ENCODE results near the gene ANTKMT.

Gene ANTKMT

DNA sequence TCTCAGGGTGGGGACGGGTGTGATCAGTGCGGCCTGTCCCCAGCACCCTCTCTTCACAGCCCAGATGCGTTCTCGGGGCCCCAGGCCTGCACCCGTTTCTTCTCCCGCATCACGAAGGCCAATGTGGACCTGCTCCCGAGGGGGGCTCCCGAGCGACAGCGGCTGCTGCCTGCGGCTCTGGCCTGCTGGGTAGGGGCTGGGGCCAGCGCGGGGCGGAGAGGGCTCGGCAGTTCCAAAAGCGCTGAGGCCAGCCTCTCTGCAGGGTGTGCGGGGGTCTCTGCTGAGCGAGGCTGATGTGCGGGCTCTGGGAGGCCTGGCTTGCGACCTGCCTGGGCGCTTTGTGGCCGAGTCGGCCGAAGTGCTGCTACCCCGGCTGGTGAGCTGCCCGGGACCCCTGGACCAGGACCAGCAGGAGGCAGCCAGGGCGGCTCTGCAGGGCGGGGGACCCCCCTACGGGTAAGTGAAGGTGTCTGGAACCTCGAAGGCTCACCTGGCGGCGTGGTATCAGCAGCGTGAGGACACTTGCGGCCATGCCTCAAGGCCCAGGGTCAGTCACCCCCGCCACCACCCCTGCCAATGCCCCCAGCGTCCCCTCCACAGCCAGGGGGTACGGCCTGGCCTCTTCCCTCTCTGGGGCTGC, 44.0 kb downstream of the ANTKMT start:
- DNase-seq (ENCODE audit: low read depth), result no peak

DNA sequence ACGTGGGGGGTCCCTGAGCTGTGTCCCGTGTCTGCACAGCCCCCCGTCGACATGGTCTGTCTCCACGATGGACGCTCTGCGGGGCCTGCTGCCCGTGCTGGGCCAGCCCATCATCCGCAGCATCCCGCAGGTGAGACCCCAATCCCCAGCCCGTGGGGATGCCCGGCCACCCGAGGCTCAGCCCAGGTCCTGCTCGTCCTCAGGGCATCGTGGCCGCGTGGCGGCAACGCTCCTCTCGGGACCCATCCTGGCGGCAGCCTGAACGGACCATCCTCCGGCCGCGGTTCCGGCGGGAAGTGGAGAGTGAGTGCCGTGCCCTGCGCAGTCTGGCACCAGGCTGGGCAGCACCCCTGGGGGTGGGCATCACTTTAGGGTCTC, 44.5 kb downstream of the ANTKMT start:
- no peak for DNase-seq (ENCODE audit: low read depth)

- DNase-seq (ENCODE audit: low read depth), result no peak
Observed at GRCh38 chr16:766008-766819, 45.3 kb downstream of the ANTKMT start.

DNA sequence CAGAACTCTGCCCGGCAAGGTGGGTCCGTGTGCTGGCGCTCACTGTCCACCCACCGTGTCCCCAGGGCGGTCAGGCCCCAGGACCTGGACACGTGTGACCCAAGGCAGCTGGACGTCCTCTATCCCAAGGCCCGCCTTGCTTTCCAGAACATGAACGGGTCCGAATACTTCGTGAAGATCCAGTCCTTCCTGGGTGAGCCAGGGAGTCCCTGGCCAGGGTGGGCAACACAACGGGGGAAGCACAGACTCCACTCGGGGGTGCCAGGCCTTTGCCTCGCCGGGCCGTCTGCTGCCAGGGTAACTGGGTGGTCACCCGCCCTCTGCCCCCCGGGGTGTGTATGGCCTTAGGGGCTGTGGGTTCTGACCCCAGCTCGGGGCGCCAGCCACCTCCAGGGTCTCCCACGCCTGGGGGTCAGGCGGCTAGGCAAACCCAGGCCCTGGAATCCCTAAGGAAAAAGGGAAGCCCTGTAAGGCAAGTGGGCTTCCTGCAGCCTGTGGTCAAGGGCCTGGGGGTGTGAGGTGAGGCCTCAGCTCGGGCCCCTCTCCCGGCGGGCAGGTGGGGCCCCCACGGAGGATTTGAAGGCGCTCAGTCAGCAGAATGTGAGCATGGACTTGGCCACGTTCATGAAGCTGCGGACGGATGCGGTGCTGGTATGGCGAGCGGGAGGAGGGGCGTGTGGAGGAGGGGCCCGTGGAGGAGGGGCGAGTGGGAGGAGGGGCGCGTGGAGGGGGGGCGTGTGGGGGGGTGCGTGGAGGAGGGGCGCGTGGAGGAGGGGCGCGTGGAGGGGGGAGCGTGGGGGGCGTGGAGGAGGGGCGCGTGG, 46.1 kb downstream of the ANTKMT start:
- DNase-seq (ENCODE audit: low read depth), result no peak

DNA sequence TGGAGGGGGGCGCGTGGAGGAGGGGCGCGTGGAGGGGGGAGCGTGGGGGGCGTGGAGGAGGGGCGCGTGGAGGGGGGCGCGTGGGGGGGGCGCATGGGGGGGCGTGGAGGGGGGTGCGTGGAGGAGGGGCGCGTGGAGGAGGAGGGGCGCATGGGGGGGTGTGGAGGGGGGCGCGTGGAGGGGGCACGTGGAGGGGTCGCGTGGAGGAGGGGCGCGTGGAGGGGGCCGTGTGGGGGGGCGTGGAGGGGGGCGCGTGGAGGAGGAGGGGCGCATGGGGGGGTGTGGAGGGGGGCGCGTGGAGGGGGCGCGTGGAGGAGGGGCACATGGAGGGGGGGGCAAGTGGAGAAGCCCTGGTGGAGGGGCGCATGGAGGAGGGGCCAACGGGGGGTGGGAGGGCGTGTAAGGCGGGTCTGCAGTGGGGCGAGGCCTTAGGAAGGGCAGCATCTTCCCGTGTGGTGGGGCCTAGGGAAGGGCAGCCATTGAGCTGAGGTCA, 46.8 kb downstream of the ANTKMT start:
- no peak for DNase-seq (ENCODE audit: low read depth)

GRCh38 chr16:768428-768827, 47.5 kb downstream of the ANTKMT start:
- DNase-seq (ENCODE audit: low read depth), result no peak

GRCh38 chr16:769184-769784, 48.3 kb downstream of the ANTKMT start:
- no peak for DNase-seq (ENCODE audit: low read depth)

DNA sequence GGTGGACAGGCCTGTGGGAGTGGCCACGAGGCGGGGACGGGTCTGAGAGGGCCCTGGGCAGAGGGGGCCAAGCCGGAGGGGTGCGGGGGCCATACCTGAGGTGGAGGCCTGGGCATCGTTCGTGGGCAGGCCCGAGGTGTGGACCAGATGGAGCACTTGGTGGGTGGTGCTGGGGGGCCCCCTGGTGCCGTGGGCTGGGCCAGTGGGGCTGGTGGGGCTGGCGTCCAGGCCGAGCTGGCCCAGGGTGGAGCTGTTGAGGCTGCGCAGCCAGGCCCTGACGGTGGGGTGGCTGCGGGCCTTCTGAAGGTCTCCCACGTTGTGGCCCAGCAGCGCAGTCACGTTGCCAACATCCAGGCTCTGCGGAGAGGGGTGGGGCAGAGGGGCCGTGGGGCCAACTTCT, 49.0 kb downstream of the ANTKMT start:
- no peak for DNase-seq (ENCODE audit: low read depth)

DNA sequence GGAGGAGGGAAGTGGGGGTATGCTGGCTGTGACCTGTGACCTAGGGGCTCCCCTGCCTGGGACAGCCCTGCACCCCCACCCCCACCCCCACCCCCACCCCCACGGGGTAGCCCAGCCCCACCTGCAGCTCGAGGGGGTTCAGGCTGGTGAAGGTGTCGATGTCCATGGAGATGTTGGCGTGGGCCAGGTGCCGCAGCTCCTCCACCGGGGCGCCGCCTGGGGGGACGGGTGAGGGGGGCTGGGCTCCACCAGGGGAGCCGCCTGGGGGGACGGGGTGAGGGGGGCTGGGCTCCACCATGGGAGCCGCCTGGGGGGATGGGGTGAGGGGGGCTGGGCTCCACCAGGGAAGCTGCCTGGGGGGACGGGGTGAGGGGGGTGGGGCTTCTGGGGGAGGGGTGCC, 49.5 kb downstream of the ANTKMT start:
- no peak for DNase-seq (ENCODE audit: low read depth)

All from stromal cell of bone marrow (primary cell).